Karpas-422 (cell line): Measurements from ENCODE around the gene KRTCAP2. TPM values are rescaled to one million over a fixed set of nuclear protein-coding genes. Genes with fewer than 3 reads are reported as not detected.

Source experiments
- DNase-seq: peaks from one replicate; pipeline ENCODE4 v3.0.0-alpha.2; 2015
- H2AFZ ChIP-seq: fragments of 200-600 bp; sonication (generic); 2 replicates; pipeline ENCODE4 v1.6.1; 2014; ENCODE audit warnings: antibody characterized with exemption, low read length, mixed read lengths
- H3K27ac ChIP-seq: fragments of 200-600 bp; sonication (generic); 2 replicates; pipeline ENCODE4 v1.5.1; 2014; ENCODE audit warnings: mild to moderate bottlenecking, low read length, moderate library complexity
- H3K27me3 ChIP-seq: fragments of 200-600 bp; sonication (generic); 2 replicates; pipeline ENCODE4 v1.6.1; 2014; ENCODE audit warnings: low read length, mixed read lengths
- H3K36me3 ChIP-seq: fragments of 200-600 bp; sonication (generic); 2 replicates; pipeline ENCODE4 v1.6.1; 2014; ENCODE audit warnings: low read length, mixed read lengths; ENCODE audit not compliant: insufficient read depth
- H3K4me1 ChIP-seq: fragments of 200-600 bp; sonication (generic); 2 replicates; pipeline ENCODE4 v1.6.1; 2014; ENCODE audit warnings: mild to moderate bottlenecking, low read length, mixed read lengths
- H3K4me2 ChIP-seq: fragments of 200-600 bp; sonication (generic); 2 replicates; pipeline ENCODE4 v1.6.1; 2014; ENCODE audit warnings: low read length, low read depth, mild to moderate bottlenecking; ENCODE audit not compliant: poor library complexity, severe bottlenecking
- H3K4me3 ChIP-seq: fragments of 200-600 bp; sonication (generic); 2 replicates; pipeline ENCODE4 v1.5.1; 2014; ENCODE audit warnings: mild to moderate bottlenecking, antibody characterized with exemption, low read length, mixed read lengths
- H3K79me2 ChIP-seq: fragments of 200-600 bp; sonication (generic); 2 replicates; pipeline ENCODE4 v1.6.1; 2014; ENCODE audit warnings: mild to moderate bottlenecking, low read length, mixed read lengths
- H3K9ac ChIP-seq: fragments of 200-600 bp; sonication (generic); 2 replicates; pipeline ENCODE4 v1.6.0; 2014; ENCODE audit warnings: low read length
- H3K9me2 ChIP-seq: fragments of 200-600 bp; sonication (generic), shearing (Covaris generic); replicated peaks from 2 replicates; pipeline ENCODE4 v1.6.0; 2014; ENCODE audit warnings: mild to moderate bottlenecking, low read length, moderate library complexity; ENCODE audit not compliant: insufficient read depth
- H3K9me3 ChIP-seq: fragments of 300-700, 200-600 bp; sonication (generic); 2 replicates; pipeline ENCODE4 v1.6.1; 2014; ENCODE audit warnings: low read length, mixed read lengths
- H4K20me1 ChIP-seq: fragments of 200-600 bp; sonication (generic); 2 replicates; pipeline ENCODE4 v1.6.1; 2014; ENCODE audit warnings: mild to moderate bottlenecking, antibody characterized with exemption, low read length, low read depth; ENCODE audit not compliant: insufficient read depth
- total RNA-seq: library from RNA; depleted of rRNA; stranded (reverse); fragments of >200 nt; shearing (Covaris generic); gene quantifications from 2 replicates; pipeline ENCODE4 v1.2.3, GENCODE V29; 2014; ENCODE audit warnings: low replicate concordance

The KRTCAP2 gene
- total RNA-seq, 1 experiment from 2014 or later = 400 TPM

DNA sequence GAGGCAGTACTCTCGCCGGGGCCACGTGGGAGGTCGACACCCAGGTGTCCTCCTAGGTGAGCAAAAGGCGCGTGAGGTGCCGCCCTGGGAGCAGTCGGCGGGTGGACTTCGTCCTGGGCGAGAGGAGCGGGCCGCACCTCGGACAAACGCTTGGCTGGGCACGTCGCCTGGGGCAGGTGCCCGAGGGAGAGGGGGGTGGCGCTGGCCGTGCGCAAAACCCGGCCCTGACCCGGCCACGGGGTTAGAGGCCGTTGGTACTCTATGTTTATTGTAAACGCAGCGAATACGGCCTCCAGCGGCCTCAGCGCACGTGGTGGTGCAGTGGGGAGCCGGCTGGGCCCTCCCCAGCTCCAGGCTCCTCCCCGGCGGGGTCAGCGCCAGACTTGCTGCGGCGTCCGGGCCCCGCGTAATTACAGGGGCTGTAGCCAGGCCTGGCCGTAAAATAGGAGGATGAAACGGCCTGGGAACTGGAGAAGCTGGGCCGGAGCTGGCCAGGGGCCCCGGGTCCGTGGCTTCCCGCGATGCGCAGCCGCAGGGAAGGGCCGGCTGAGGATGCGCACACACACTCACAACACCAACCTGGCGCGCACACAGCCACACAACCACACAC lies 47.1 kb downstream of the KRTCAP2 start:
- no peak overlapping the region for H3K27ac ChIP-seq
- H3K9ac ChIP-seq = no peak overlapping the region
- H3K36me3 ChIP-seq = no peaks in the 10 kb centered on the region
- H3K4me2 ChIP-seq = no peak overlapping the region
- no peaks in the 10 kb centered on the region for H4K20me1 ChIP-seq
- no peaks in the 10 kb centered on the region for H3K27me3 ChIP-seq
- peaks cover 21% of the 10 kb centered on the region for H3K4me1 ChIP-seq
- no peak overlapping the region for H3K4me3 ChIP-seq
- H3K9me2 ChIP-seq = no peaks in the 10 kb centered on the region
- no peak for DNase-seq
- H3K79me2 ChIP-seq = no peaks in the 10 kb centered on the region
- H2AFZ ChIP-seq = no peak overlapping the region
- H3K9me3 ChIP-seq = no peaks in the 10 kb centered on the region

DNA sequence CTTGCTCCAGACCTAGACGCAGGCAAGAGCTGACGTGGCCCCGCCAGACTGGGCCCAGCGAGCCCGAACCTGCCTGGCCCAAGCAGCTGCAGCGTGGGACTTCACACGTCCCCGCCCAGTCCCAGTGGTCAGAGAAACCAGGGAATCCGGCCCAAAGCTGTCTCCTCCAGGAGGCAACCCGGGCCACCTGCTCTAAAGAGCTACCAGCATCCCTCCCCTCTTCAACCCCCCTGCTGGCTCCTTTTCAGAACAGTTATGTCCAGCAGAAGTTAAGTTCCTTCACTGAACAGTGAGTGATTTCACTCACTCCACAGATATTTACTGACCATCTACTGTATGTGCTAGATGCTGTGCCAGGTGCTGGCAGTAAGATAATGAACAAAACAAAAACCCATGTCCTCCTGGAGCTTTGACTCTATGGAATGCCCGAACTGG lies 47.6 kb downstream of the KRTCAP2 start:
- no peaks in the 10 kb centered on the region for H3K9me2 ChIP-seq
- no peaks in the 10 kb centered on the region for H3K36me3 ChIP-seq
- H3K4me2 ChIP-seq = no peak overlapping the region
- no peak overlapping the region for H3K4me3 ChIP-seq
- H3K4me1 ChIP-seq = peaks cover 21% of the 10 kb centered on the region
- DNase-seq = no peak
- H3K9ac ChIP-seq = no peak overlapping the region
- H3K27ac ChIP-seq = no peak overlapping the region
- no peaks in the 10 kb centered on the region for H3K79me2 ChIP-seq
- no peaks in the 10 kb centered on the region for H3K9me3 ChIP-seq
- H4K20me1 ChIP-seq = no peaks in the 10 kb centered on the region
- no peak overlapping the region for H2AFZ ChIP-seq
- no peaks in the 10 kb centered on the region for H3K27me3 ChIP-seq

DNA sequence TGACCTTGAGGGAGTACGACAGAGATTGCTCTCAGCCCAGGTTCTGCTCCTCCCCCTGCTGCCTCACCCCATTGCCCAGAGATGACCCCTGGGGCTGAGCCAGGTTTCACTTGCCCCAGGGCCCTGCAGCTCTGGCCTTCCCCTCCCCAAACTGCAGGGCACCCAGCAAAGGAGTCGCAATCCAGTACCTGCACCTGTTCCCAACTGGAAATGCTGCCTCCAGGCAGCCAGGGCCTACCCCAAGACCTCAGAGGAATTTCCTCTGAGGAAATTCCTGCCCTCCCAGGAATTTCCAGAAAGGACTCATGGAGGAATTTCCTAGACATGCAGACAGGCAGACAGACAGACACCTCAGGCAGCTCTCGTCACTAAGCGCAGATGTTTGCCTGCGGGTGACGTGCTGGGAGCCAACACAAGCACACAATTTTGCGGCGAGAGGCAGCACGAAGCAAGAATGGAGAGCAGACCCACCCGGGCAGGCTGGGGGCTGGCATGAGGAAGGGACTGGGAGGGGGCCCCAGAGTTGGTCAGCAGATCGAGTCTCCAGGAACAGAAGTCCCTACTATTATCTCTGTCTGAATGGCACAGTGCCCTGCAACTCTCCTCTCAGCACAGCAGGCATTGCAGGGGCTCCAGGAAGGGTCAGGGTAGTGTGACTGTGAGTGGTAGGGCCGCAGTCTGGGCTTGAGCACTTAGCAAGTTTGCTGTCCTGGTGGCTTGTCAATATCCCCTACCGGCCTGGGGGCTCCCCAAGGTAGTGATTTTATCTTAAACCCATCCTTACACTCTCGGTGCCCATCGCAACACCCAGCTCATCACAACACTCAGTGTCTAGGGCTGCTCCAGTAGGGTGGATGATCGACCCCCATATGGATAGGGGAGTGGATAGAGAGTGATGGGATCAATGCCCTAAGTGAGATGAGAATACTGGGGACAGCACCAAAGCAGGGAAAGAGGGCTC lies 48.3 kb downstream of the KRTCAP2 start:
- peaks cover 21% of the 10 kb centered on the region for H3K4me1 ChIP-seq
- H3K27me3 ChIP-seq = no peaks in the 10 kb centered on the region
- H4K20me1 ChIP-seq = no peaks in the 10 kb centered on the region
- H3K9me3 ChIP-seq = no peaks in the 10 kb centered on the region
- no peak overlapping the region for H3K9ac ChIP-seq
- DNase-seq = no peak
- no peak overlapping the region for H3K4me3 ChIP-seq
- H3K9me2 ChIP-seq = no peaks in the 10 kb centered on the region
- H2AFZ ChIP-seq = no peak overlapping the region
- no peak overlapping the region for H3K4me2 ChIP-seq
- H3K79me2 ChIP-seq = no peaks in the 10 kb centered on the region
- no peaks in the 10 kb centered on the region for H3K36me3 ChIP-seq
- H3K27ac ChIP-seq = no peak overlapping the region

- Histone ChIP-seq H3K27me3 (no peaks in the 10 kb centered on the region), H3K36me3 (no peaks in the 10 kb centered on the region)
Observed at GRCh38 chr1:155123801-155124200, 49.3 kb downstream of the KRTCAP2 start.

GRCh38 chr1:155122308-155122707 lies 50.8 kb downstream of the KRTCAP2 start:
- H3K79me2 ChIP-seq = no peaks in the 10 kb centered on the region
- no peaks in the 10 kb centered on the region for H3K27me3 ChIP-seq
- H3K4me2 ChIP-seq = no peak overlapping the region
- no peak overlapping the region for H3K27ac ChIP-seq
- no peak overlapping the region for H3K4me3 ChIP-seq
- H3K9me3 ChIP-seq = no peaks in the 10 kb centered on the region
- H2AFZ ChIP-seq = no peak overlapping the region
- H4K20me1 ChIP-seq = no peaks in the 10 kb centered on the region
- no peak overlapping the region for H3K9ac ChIP-seq
- H3K9me2 ChIP-seq = no peaks in the 10 kb centered on the region
- H3K4me1 ChIP-seq = peaks cover 8% of the 10 kb centered on the region
- DNase-seq = no peak
- H3K36me3 ChIP-seq = no peaks in the 10 kb centered on the region

More at GRCh38 chr1:155123801-155124200, 49.3 kb downstream of the KRTCAP2 start:
- Histone ChIP-seq H3K9ac (no peak overlapping the region), H2AFZ (no peak overlapping the region), H3K79me2 (no peaks in the 10 kb centered on the region), H3K9me2 (no peaks in the 10 kb centered on the region), H3K9me3 (no peaks in the 10 kb centered on the region), H4K20me1 (no peaks in the 10 kb centered on the region), H3K27ac (no peak overlapping the region), H3K4me1 (peaks cover 21% of the 10 kb centered on the region), H3K4me2 (no peak overlapping the region), H3K4me3 (no peak overlapping the region)
- DNase-seq = no peak

DNA sequence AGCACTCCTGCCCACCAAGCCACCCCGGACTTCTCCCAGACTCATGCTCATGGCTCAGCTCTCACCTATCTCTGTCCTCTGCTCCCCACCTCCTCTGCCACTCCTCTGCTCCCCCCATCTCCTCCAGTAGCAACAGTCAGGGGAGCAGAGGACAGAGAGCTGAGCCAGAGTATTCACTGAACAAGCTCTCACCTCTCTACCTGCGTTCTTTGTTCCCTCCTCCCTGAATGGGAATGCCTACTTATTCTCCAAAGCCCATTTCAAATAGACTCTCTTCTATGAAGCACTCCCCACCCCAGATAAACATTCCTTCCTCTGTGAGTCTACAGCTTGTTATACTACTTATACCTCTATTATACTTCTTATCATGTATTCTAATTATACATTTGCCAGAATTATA lies 51.9 kb downstream of the KRTCAP2 start:
- H3K4me2 ChIP-seq = no peak overlapping the region
- H3K9me2 ChIP-seq = no peaks in the 10 kb centered on the region
- no peak overlapping the region for H2AFZ ChIP-seq
- no peaks in the 10 kb centered on the region for H4K20me1 ChIP-seq
- DNase-seq = no peak
- no peaks in the 10 kb centered on the region for H3K79me2 ChIP-seq
- H3K27me3 ChIP-seq = no peaks in the 10 kb centered on the region
- no peak overlapping the region for H3K4me3 ChIP-seq
- no peaks in the 10 kb centered on the region for H3K9me3 ChIP-seq
- no peak overlapping the region for H3K9ac ChIP-seq
- H3K27ac ChIP-seq = no peak overlapping the region
- no peaks in the 10 kb centered on the region for H3K36me3 ChIP-seq
- no peaks in the 10 kb centered on the region for H3K4me1 ChIP-seq

GRCh38 chr1:155120253-155120652 lies 52.9 kb downstream of the KRTCAP2 start:
- H3K36me3 ChIP-seq = no peaks in the 10 kb centered on the region
- H3K9ac ChIP-seq = no peak overlapping the region
- no peaks in the 10 kb centered on the region for H4K20me1 ChIP-seq
- H3K9me2 ChIP-seq = no peaks in the 10 kb centered on the region
- H3K27ac ChIP-seq = no peak overlapping the region
- H3K4me2 ChIP-seq = no peak overlapping the region
- DNase-seq = no peak
- no peaks in the 10 kb centered on the region for H3K27me3 ChIP-seq
- no peak overlapping the region for H2AFZ ChIP-seq
- H3K4me1 ChIP-seq = no peaks in the 10 kb centered on the region
- H3K4me3 ChIP-seq = no peak overlapping the region
- H3K9me3 ChIP-seq = no peaks in the 10 kb centered on the region
- no peaks in the 10 kb centered on the region for H3K79me2 ChIP-seq
